K562 (cell line): ENCODE results near the gene SHE. TPM values are rescaled to one million over a fixed set of nuclear protein-coding genes. Genes with fewer than 3 reads are reported as not detected.

Source experiments
- ARID3B ChIP-seq: fragments of 250-450 bp; sonication (Bioruptor Pico); IDR thresholded peaks from 2 replicates; pipeline ENCODE4 v1.4.0; 2020; ENCODE audit warnings: borderline replicate concordance
- CAMTA2 ChIP-seq: fragments of 250-450 bp; sonication (Bioruptor Pico); conservative IDR thresholded peaks from 2 replicates; pipeline ENCODE4 v1.5.1; 2022
- CC2D1A ChIP-seq: fragments of 450-650 bp; IDR thresholded peaks from 2 replicates; pipeline ENCODE4 v1.6.1; 2017; ENCODE audit warnings: mild to moderate bottlenecking
- E2F3 ChIP-seq: fragments of 250-450 bp; sonication (Bioruptor Pico); IDR thresholded peaks from 2 replicates; pipeline ENCODE4 v1.4.0; 2020; ENCODE audit warnings: mild to moderate bottlenecking
- ELK1 ChIP-seq: sonication (generic); formaldehyde crosslinking; IDR thresholded peaks from 2 replicates; pipeline ENCODE4 v1.8.1; 2022; ENCODE audit warnings: missing genetic modification reagents
- FOXP1 ChIP-seq: sonication (generic); formaldehyde crosslinking; IDR thresholded peaks from 2 replicates; pipeline ENCODE4 v1.8.0; 2022; ENCODE audit warnings: mild to moderate bottlenecking, missing genetic modification reagents
- HNRNPK ChIP-seq: fragments of 200-400 bp; formaldehyde crosslinking; IDR thresholded peaks from one replicate; pipeline ENCODE4 v1.6.1; 2018; ENCODE audit warnings: mild to moderate bottlenecking, low read depth, low read length; ENCODE audit not compliant: poor library complexity, severe bottlenecking
- HSF4 ChIP-seq: fragments of 250-450 bp; sonication (Bioruptor Pico); IDR thresholded peaks from 2 replicates; pipeline ENCODE4 v2.1.2; 2022; ENCODE audit warnings: mild to moderate bottlenecking, moderate library complexity, borderline replicate concordance
- KDM1A ChIP-seq, 2 experiments: fragments of 450-650 bp; IDR thresholded peaks; 2 replicates each; pipeline ENCODE4 v1.6.1; 2016; ENCODE audit warnings: mild to moderate bottlenecking in 2 of 2
- LCOR ChIP-seq: sonication (generic); formaldehyde crosslinking; IDR thresholded peaks from 2 replicates; pipeline ENCODE4 v1.8.0; 2022; ENCODE audit warnings: mild to moderate bottlenecking, missing genetic modification reagents
- MCM7 ChIP-seq, 2 experiments: fragments of 450-650 bp; IDR thresholded peaks; 2 replicates each; pipeline ENCODE4 v1.6.1; 2016 to 2018
- NBN ChIP-seq: fragments of 450-650 bp; IDR thresholded peaks from 2 replicates; pipeline ENCODE4 v1.6.1; 2016; ENCODE audit warnings: low read depth, mild to moderate bottlenecking
- NFE2 ChIP-seq: IDR thresholded peaks from 2 replicates; pipeline ENCODE4 v1.6.1; 2014; ENCODE audit warnings: antibody characterized with exemption, low read depth
- PML ChIP-seq: IDR thresholded peaks from 2 replicates; pipeline ENCODE4 v1.6.1; 2012; ENCODE audit warnings: low read length, inconsistent platforms
- POLR2AphosphoS2 ChIP-seq: IDR thresholded peaks from 2 replicates; pipeline ENCODE4 v1.6.1; 2012; ENCODE audit warnings: low read length, improper control_type of control experiment
- PTRF ChIP-seq: fragments of 450-650 bp; IDR thresholded peaks from 2 replicates; pipeline ENCODE4 v1.6.1; 2016; ENCODE audit warnings: mild to moderate bottlenecking, missing genetic modification characterization, missing compliant biosample characterization
- SMAD3 ChIP-seq: fragments of 450-650 bp; formaldehyde crosslinking; conservative IDR thresholded peaks from 2 replicates; pipeline ENCODE4 v1.4.0; 2020; ENCODE audit warnings: mild to moderate bottlenecking
- SP1 ChIP-seq: sonication (generic); formaldehyde crosslinking; IDR thresholded peaks from 2 replicates; pipeline ENCODE4 v1.8.1; 2022; ENCODE audit warnings: mild to moderate bottlenecking, missing genetic modification reagents
- YY1 ChIP-seq, 3 experiments: IDR thresholded peaks; 2 replicates each; pipeline ENCODE4 v1.6.1; 2011; ENCODE audit warnings: low read length in 2 of 3, mild to moderate bottlenecking in 2 of 3, moderate library complexity in 2 of 3, borderline replicate concordance in 1 of 3, control low read depth in 1 of 3, low read depth in 1 of 3; ENCODE audit not compliant: insufficient read depth in 3 of 3, insufficient replicate concordance in 2 of 3, control insufficient read depth in 1 of 3, insufficient read length in 1 of 3; ENCODE audit errors: extremely low read depth in 1 of 3
- ZFPM2 ChIP-seq: fragments of 250-450 bp; sonication (Bioruptor Pico); IDR thresholded peaks from 2 replicates; pipeline ENCODE4 v1.5.1; 2022; ENCODE audit warnings: mild to moderate bottlenecking
- ZNF165 ChIP-seq: fragments of 250-450 bp; sonication (Bioruptor Pico); IDR thresholded peaks from 2 replicates; pipeline ENCODE4 v1.4.0; 2020; ENCODE audit warnings: borderline replicate concordance
- ZNF175 ChIP-seq: fragments of 200-800 bp; sonication (Bioruptor generic); IDR thresholded peaks from 2 replicates; pipeline ENCODE4 v1.6.1; 2016; ENCODE audit warnings: low read depth, mild to moderate bottlenecking, missing genetic modification characterization, missing compliant biosample characterization
- ZNF217 ChIP-seq: sonication (generic); formaldehyde crosslinking; IDR thresholded peaks from 2 replicates; pipeline ENCODE4 v1.8.0; 2022; ENCODE audit warnings: mild to moderate bottlenecking, missing genetic modification reagents
- ZNF263 ChIP-seq: sonication (generic); formaldehyde crosslinking; IDR thresholded peaks from 2 replicates; pipeline ENCODE4 v1.8.0; 2022; ENCODE audit warnings: mild to moderate bottlenecking, missing genetic modification reagents, borderline replicate concordance
- polyA plus RNA-seq, 8 experiments: library from polyadenylated mRNA; depleted of rRNA in 4 of 8; stranded (reverse) in 5 of 8; unstranded in 3 of 8; fragments of >200 nt; fragmentation: Nextera tagmentation in 2 of 8; fragmentation: Illumina TruSeq in 1 of 8; extraction: Ambion mirVana in 2 of 8; extraction: Trizol in 1 of 8; gene quantifications; 2 replicates each; pipeline versions ENCODE4 v1.2.1 to v1.2.3, GENCODE V29; 2011 to 2014; ENCODE audit warnings: inconsistent platforms in 1 of 8, missing spikeins in 1 of 8
- total RNA-seq, 7 experiments: library from RNA; depleted of rRNA in 6 of 7; stranded (reverse); fragments of >200 nt in 6 of 7; fragmentation: Illumina TruSeq in 2 of 7; extraction: Trizol in 2 of 7; gene quantifications; 2 replicates each; pipeline versions ENCODE4 v1.2.1 to v1.2.3, GENCODE V29; 2011 to 2021; ENCODE audit warnings: low replicate concordance in 1 of 7

Gene SHE
- total and polyA plus RNA-seq, 9 of the 15 experiments (the other 6 are each of a cell fraction or from before 2014, with no cell fraction given): 0.01 to 0.05 TPM; not detected in 7

GRCh38 chr1:154479764-154480421 lies 22.3 kb downstream of the SHE start (continued):
- TF ChIP-seq ELK1 (CRISPR knock-in tag) (no peak), ARID3B (CRISPR knock-in tag) (no peak), CAMTA2 (CRISPR knock-in tag) (no peak), ZNF217 (CRISPR knock-in tag) (no peak), FOXP1 (CRISPR knock-in tag) (no peak), MCM7 (IDR thresholded peaks at IDR 0.05) (no peak), LCOR (0 out of 2 replicates have a peak, but pooled peaks have one; percentile 59), ZNF165 (CRISPR knock-in tag) (no peak), NFE2 (peak; percentile 73), PTRF (tag) (no peak), KDM1A (IDR thresholded peaks at IDR 0.05) (no peak), NBN (no peak), ZNF263 (CRISPR knock-in tag) (no peak), CC2D1A (peak; percentile 75; the same call in 1 of the 2 replicates), SP1 (CRISPR knock-in tag) (no peak), POLR2AphosphoS2 (no peak), SMAD3 (CRISPR knock-in tag) (no peak), HSF4 (CRISPR knock-in tag) (no peak), HNRNPK (no peak), ZFPM2 (CRISPR knock-in tag) (no peak), PML (no peak), E2F3 (CRISPR knock-in tag) (no peak), ZNF175 (CRISPR knock-in tag) (no peak), YY1 (IDR thresholded peaks at IDR 0.05; ENCODE audit: borderline replicate concordance in 1 of 3, control insufficient read depth in 1 of 3, extremely low read depth in 1 of 3, insufficient read depth in 3 of 3, insufficient read length in 1 of 3, insufficient replicate concordance in 2 of 3, low read depth in 1 of 3, low read length in 2 of 3) (peak in 1 of 3 experiments; percentile 74)
